SK-N-SH (cell line): ENCODE measurements around the gene CCDC78. TPM values are rescaled to one million over a fixed set of nuclear protein-coding genes. Genes with fewer than 3 reads are reported as not detected.

ENCODE experiments used
- CTCF ChIA-PET: fragments of 300-600, 350-600 bp; formaldehyde crosslinking; extraction: SDS; loops from one replicate; lab custom pipeline; 2021; lab: Yijun Ruan, JAX
- POLR2A ChIA-PET: fragments of 350-600 bp; sonication (Branson Sonifier 250); formaldehyde crosslinking; extraction: SDS; loops from one replicate; lab custom pipeline; 2020; ENCODE audit warnings: antibody characterized with exemption, inconsistent platforms; lab: Yijun Ruan, JAX
- DNase-seq: peaks from one replicate; pipeline ENCODE4 v3.0.0; 2012
- H2AFZ ChIP-seq: fragments of 200-600 bp; sonication (generic); 2 replicates; pipeline ENCODE4 v1.8.1; 2016; ENCODE audit warnings: antibody characterized with exemption, mild to moderate bottlenecking, low read depth
- H3F3A ChIP-seq: fragments of 200-600 bp; sonication (generic); replicated peaks from 2 replicates; pipeline ENCODE3; 2016; ENCODE audit warnings: antibody characterized with exemption, mild to moderate bottlenecking; ENCODE audit not compliant: insufficient read depth
- H3K27ac ChIP-seq, 2 experiments: fragments of 200-500 bp in 1 of 2; fragments of 200-600 bp in 1 of 2; sonication (Bioruptor generic) in 1 of 2; sonication (generic), shearing (Covaris generic) in 1 of 2; 2 replicates each; pipeline versions ENCODE4 v1.5.1 to v1.6.1; 2014 to 2016; ENCODE audit warnings: low read depth in 2 of 2, inconsistent platforms in 1 of 2, low read length in 1 of 2, mild to moderate bottlenecking in 1 of 2, mixed read lengths in 1 of 2
- H3K27me3 ChIP-seq: fragments of 200-600 bp; sonication (generic), shearing (Covaris generic); 2 replicates; pipeline ENCODE4 v1.6.1; 2016; ENCODE audit warnings: mixed run types; ENCODE audit not compliant: insufficient read depth
- H3K36me3 ChIP-seq, 2 experiments: fragments of 200-500 bp in 1 of 2; fragments of 200-600 bp in 1 of 2; sonication (Bioruptor generic) in 1 of 2; sonication (generic) in 1 of 2; replicated peaks in 1 of 2; 2 replicates each; pipeline versions ENCODE3 to v1.5.1; 2014 to 2016; ENCODE audit warnings: low read length in 1 of 2, mild to moderate bottlenecking in 1 of 2; ENCODE audit not compliant: insufficient read depth in 2 of 2, control insufficient read depth in 1 of 2
- H3K4me1 ChIP-seq, 2 experiments: fragments of 200-500 bp in 1 of 2; fragments of 200-600 bp in 1 of 2; sonication (Bioruptor generic) in 1 of 2; sonication (generic), shearing (Covaris generic) in 1 of 2; 2 replicates each; pipeline versions ENCODE4 v1.5.1 to v1.6.1; 2014 to 2016; ENCODE audit warnings: low read depth in 1 of 2, low read length in 1 of 2, mixed run types in 1 of 2; ENCODE audit not compliant: insufficient read depth in 2 of 2, control insufficient read depth in 1 of 2
- H3K4me2 ChIP-seq: fragments of 200-600 bp; sonication (generic), shearing (Covaris generic); 2 replicates; pipeline ENCODE4 v1.6.1; 2017; ENCODE audit warnings: mixed run types
- H3K4me3 ChIP-seq, 2 experiments: fragments of 200-500 bp in 1 of 2; fragments of 200-600 bp in 1 of 2; sonication (Bioruptor generic) in 1 of 2; sonication (generic), shearing (Covaris generic) in 1 of 2; 2 replicates each; pipeline versions ENCODE4 v1.5.1 to v1.8.1; 2014 to 2016; ENCODE audit warnings: low read depth in 2 of 2, inconsistent platforms in 1 of 2, low read length in 1 of 2, mild to moderate bottlenecking in 1 of 2, mixed read lengths in 1 of 2, moderate library complexity in 1 of 2
- H3K79me2 ChIP-seq: fragments of 200-600 bp; sonication (generic); 2 replicates; pipeline ENCODE4 v1.8.1; 2017; ENCODE audit warnings: mild to moderate bottlenecking; ENCODE audit not compliant: insufficient read depth
- H3K9ac ChIP-seq: fragments of 200-600 bp; sonication (generic); 2 replicates; pipeline ENCODE4 v1.6.1; 2017; ENCODE audit warnings: mixed run types
- H3K9me2 ChIP-seq: fragments of 200-600 bp; sonication (generic); 2 replicates; pipeline ENCODE4 v1.6.1; 2017; ENCODE audit warnings: mixed run types
- H3K9me3 ChIP-seq: fragments of 200-600 bp; sonication (generic); 2 replicates; pipeline ENCODE4 v1.6.1; 2017; ENCODE audit warnings: mixed run types, mild to moderate bottlenecking, moderate library complexity
- H4K20me1 ChIP-seq: fragments of 200-600 bp; sonication (generic); 2 replicates; pipeline ENCODE4 v1.6.1; 2017; ENCODE audit warnings: mild to moderate bottlenecking, mixed run types; ENCODE audit not compliant: insufficient read depth
- CHD2 ChIP-seq: fragments of 150-350 bp; IDR thresholded peaks from 2 replicates; pipeline ENCODE4 v1.6.1; 2018; ENCODE audit warnings: low read length; ENCODE audit not compliant: partially characterized antibody
- ELF1 ChIP-seq: IDR thresholded peaks from 2 replicates; pipeline ENCODE4 v1.4.0; 2012
- EP300 ChIP-seq, 2 experiments: IDR thresholded peaks; 2 replicates each; pipeline versions ENCODE4 v1.4.0 to v1.6.1; 2012; ENCODE audit warnings: borderline replicate concordance in 1 of 2, low read depth in 1 of 2, low read length in 1 of 2
- FOXJ3 ChIP-seq: sonication (generic); formaldehyde crosslinking; IDR thresholded peaks from 2 replicates; pipeline ENCODE4 v1.5.1; 2020; ENCODE audit warnings: mild to moderate bottlenecking, missing genetic modification reagents
- GATA2 ChIP-seq: sonication (generic); formaldehyde crosslinking; IDR thresholded peaks from 2 replicates; pipeline ENCODE4 v1.5.0; 2020; ENCODE audit warnings: mild to moderate bottlenecking, missing genetic modification reagents
- JUND ChIP-seq: IDR thresholded peaks from 2 replicates; pipeline ENCODE4 v1.4.0; 2012
- MEF2A ChIP-seq: IDR thresholded peaks from 2 replicates; pipeline ENCODE4 v1.4.0; 2012; ENCODE audit warnings: low read depth, borderline replicate concordance
- MXI1 ChIP-seq: IDR thresholded peaks from 2 replicates; pipeline ENCODE4 v1.6.1; 2012; ENCODE audit warnings: mild to moderate bottlenecking, low read depth, low read length, improper control_type of control experiment
- NFIC ChIP-seq: IDR thresholded peaks from 2 replicates; pipeline ENCODE4 v1.4.0; 2012; ENCODE audit warnings: borderline replicate concordance
- RAD21 ChIP-seq: IDR thresholded peaks from 2 replicates; pipeline ENCODE4 v1.6.1; 2012; ENCODE audit warnings: mild to moderate bottlenecking, low read length
- RCOR1 ChIP-seq: fragments of 150-350 bp; IDR thresholded peaks from 2 replicates; pipeline ENCODE4 v1.6.1; 2017; ENCODE audit warnings: antibody characterized with exemption, low read length
- REST ChIP-seq: IDR thresholded peaks from 2 replicates; pipeline ENCODE4 v1.6.1; 2012; ENCODE audit warnings: mild to moderate bottlenecking, low read depth, low read length, moderate library complexity
- SIN3A ChIP-seq: IDR thresholded peaks from 2 replicates; pipeline ENCODE4 v1.6.1; 2012; ENCODE audit warnings: low read depth, mild to moderate bottlenecking, low read length, moderate library complexity, borderline replicate concordance
- SMC3 ChIP-seq: IDR thresholded peaks from 2 replicates; pipeline ENCODE4 v1.6.1; 2012; ENCODE audit warnings: low read depth, low read length, improper control_type of control experiment
- TCF12 ChIP-seq: IDR thresholded peaks from 2 replicates; pipeline ENCODE4 v1.4.0; 2012
- TEAD4 ChIP-seq: IDR thresholded peaks from 2 replicates; pipeline ENCODE4 v1.4.0; 2012; ENCODE audit warnings: mild to moderate bottlenecking, borderline replicate concordance; ENCODE audit not compliant: insufficient read depth
- YY1 ChIP-seq: IDR thresholded peaks from 2 replicates; pipeline ENCODE4 v1.4.0; 2012; ENCODE audit warnings: low read depth, mild to moderate bottlenecking
- WGBS: methylation state at CpG from one replicate; pipeline ENCODE4 v1.1.6; 2017; ENCODE audit warnings: low lambda C conversion rate; 5-methylcytosine and 5-hydroxymethylcytosine counted together
- polyA plus RNA-seq, 3 experiments: library from polyadenylated mRNA; depleted of rRNA; stranded (reverse); fragments of >200 nt; gene quantifications; 2 replicates each; pipeline ENCODE4 v1.2.3, GENCODE V29; 2012
- TF ChIP-seq, protein P1 (sequence below): IDR thresholded peaks from 2 replicates; pipeline ENCODE4 v1.4.0; 2012; ENCODE audit warnings: low read depth, borderline replicate concordance
- TF ChIP-seq, protein P2 (sequence below): fragments of 200-600 bp; sonication (generic); IDR thresholded peaks from 2 replicates; pipeline ENCODE4 v1.6.1; 2017; ENCODE audit warnings: antibody characterized with exemption, mild to moderate bottlenecking, moderate library complexity
- TF ChIP-seq, protein P3 (sequence below): fragments of 150-350 bp; IDR thresholded peaks from 2 replicates; pipeline ENCODE4 v1.6.1; 2016; ENCODE audit warnings: mild to moderate bottlenecking, low read depth, low read length
- TF ChIP-seq, protein P4 (sequence below): IDR thresholded peaks from 2 replicates; pipeline ENCODE4; 2012

The CCDC78 gene
- polyA plus RNA-seq, 1 of the 3 experiments (the other 2 are of a cell fraction) = 15.4 TPM

GRCh38 chr16:747978-748746 lies 21.9 kb upstream of the CCDC78 start (continued):
- no peak for TF ChIP-seq REST
- TF ChIP-seq, protein P1, sequence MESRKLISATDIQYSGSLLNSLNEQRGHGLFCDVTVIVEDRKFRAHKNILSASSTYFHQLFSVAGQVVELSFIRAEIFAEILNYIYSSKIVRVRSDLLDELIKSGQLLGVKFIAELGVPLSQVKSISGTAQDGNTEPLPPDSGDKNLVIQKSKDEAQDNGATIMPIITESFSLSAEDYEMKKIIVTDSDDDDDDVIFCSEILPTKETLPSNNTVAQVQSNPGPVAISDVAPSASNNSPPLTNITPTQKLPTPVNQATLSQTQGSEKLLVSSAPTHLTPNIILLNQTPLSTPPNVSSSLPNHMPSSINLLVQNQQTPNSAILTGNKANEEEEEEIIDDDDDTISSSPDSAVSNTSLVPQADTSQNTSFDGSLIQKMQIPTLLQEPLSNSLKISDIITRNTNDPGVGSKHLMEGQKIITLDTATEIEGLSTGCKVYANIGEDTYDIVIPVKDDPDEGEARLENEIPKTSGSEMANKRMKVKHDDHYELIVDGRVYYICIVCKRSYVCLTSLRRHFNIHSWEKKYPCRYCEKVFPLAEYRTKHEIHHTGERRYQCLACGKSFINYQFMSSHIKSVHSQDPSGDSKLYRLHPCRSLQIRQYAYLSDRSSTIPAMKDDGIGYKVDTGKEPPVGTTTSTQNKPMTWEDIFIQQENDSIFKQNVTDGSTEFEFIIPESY = no peak
- TF ChIP-seq GATA2 (CRISPR knock-in tag) = no peak
- no peak for TF ChIP-seq FOXJ3 (CRISPR knock-in tag)

GRCh38 chr16:746637-747036 lies 20.4 kb upstream of the CCDC78 start:
- Histone ChIP-seq H3K9me2 (no peaks in the 10 kb centered on the region), H3K9me3 (no peaks in the 10 kb centered on the region), H3K4me3 (no peak overlapping the region), H3K9ac (no peak overlapping the region), H3K4me1 (no peaks in the 10 kb centered on the region), H3K4me2 (no peak overlapping the region), H3K36me3 (no peaks in the 10 kb centered on the region), H4K20me1 (no peaks in the 10 kb centered on the region), H2AFZ (no peak overlapping the region), H3K27me3 (no peaks in the 10 kb centered on the region), H3K27ac (no peak overlapping the region), H3K79me2 (no peaks in the 10 kb centered on the region), H3F3A (peaks cover 4% of the 10 kb centered on the region)
- DNase-seq = no peak
- ChIA-PET CTCF (interaction anchor here (1.2 kb wide), 1 partner anchor 39 kb away, joined by 4 read pairs; no protein-coding TSS in a partner anchor), POLR2A (no interaction called here)
- 55% methylated on average over 2 of the region's 13 CpGs for WGBS
- no peak for TF ChIP-seq NFIC
- no peak for TF ChIP-seq SIN3A
- TF ChIP-seq CHD2 = no peak
- no peak for TF ChIP-seq YY1
- TF ChIP-seq TCF12 = no peak
- TF ChIP-seq RCOR1 = no peak
- no peak for TF ChIP-seq SMC3
- no peak for TF ChIP-seq ELF1
- no peak for TF ChIP-seq JUND
- TF ChIP-seq MXI1 = no peak
- no peak for TF ChIP-seq MEF2A
- TF ChIP-seq TEAD4 = no peak
- TF ChIP-seq, protein P2, sequence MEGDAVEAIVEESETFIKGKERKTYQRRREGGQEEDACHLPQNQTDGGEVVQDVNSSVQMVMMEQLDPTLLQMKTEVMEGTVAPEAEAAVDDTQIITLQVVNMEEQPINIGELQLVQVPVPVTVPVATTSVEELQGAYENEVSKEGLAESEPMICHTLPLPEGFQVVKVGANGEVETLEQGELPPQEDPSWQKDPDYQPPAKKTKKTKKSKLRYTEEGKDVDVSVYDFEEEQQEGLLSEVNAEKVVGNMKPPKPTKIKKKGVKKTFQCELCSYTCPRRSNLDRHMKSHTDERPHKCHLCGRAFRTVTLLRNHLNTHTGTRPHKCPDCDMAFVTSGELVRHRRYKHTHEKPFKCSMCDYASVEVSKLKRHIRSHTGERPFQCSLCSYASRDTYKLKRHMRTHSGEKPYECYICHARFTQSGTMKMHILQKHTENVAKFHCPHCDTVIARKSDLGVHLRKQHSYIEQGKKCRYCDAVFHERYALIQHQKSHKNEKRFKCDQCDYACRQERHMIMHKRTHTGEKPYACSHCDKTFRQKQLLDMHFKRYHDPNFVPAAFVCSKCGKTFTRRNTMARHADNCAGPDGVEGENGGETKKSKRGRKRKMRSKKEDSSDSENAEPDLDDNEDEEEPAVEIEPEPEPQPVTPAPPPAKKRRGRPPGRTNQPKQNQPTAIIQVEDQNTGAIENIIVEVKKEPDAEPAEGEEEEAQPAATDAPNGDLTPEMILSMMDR = no peak
- no peak for TF ChIP-seq EP300 (IDR thresholded peaks at IDR 0.05; ENCODE audit: borderline replicate concordance in 1 of 2, low read depth in 1 of 2, low read length in 1 of 2)
- TF ChIP-seq, protein P3, sequence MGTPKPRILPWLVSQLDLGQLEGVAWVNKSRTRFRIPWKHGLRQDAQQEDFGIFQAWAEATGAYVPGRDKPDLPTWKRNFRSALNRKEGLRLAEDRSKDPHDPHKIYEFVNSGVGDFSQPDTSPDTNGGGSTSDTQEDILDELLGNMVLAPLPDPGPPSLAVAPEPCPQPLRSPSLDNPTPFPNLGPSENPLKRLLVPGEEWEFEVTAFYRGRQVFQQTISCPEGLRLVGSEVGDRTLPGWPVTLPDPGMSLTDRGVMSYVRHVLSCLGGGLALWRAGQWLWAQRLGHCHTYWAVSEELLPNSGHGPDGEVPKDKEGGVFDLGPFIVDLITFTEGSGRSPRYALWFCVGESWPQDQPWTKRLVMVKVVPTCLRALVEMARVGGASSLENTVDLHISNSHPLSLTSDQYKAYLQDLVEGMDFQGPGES = no peak
- TF ChIP-seq RAD21 = no peak
- TF ChIP-seq, protein P4, sequence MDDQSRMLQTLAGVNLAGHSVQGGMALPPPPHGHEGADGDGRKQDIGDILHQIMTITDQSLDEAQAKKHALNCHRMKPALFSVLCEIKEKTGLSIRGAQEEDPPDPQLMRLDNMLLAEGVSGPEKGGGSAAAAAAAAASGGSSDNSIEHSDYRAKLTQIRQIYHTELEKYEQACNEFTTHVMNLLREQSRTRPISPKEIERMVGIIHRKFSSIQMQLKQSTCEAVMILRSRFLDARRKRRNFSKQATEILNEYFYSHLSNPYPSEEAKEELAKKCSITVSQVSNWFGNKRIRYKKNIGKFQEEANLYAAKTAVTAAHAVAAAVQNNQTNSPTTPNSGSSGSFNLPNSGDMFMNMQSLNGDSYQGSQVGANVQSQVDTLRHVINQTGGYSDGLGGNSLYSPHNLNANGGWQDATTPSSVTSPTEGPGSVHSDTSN = no peak
